Upper lobe of left lung (tissue), 4 donors: ENCODE data around the gene KLRC2.
"Not testable (repeated sequence)": the region's sequence is repeated elsewhere in the genome, so short reads cannot be mapped to it uniquely, and the experiment has no call there.

ENCODE experiments used
- CTCF ChIP-seq, 6 experiments: fragments of 450-650 bp in 4 of 6; fragments of 200-600 bp in 2 of 6; sonication (generic) in 2 of 6; IDR thresholded peaks; one replicate each; pipeline ENCODE4 v1.5.1; 2016 to 2019; ENCODE audit warnings: antibody characterized with exemption in 6 of 6
- EP300 ChIP-seq, 4 donors: sonication (generic); formaldehyde crosslinking; IDR thresholded peaks; one replicate each; pipeline ENCODE4 v1.5.1; 2017; ENCODE audit warnings: antibody characterized with exemption in 4 of 4, control low read depth in 2 of 4
- POLR2A ChIP-seq, 4 donors: fragments of 450-650 bp; IDR thresholded peaks; one replicate each; pipeline ENCODE4 v1.5.1; 2016 to 2017; ENCODE audit warnings: antibody characterized with exemption in 4 of 4, mild to moderate bottlenecking in 2 of 4
- POLR2AphosphoS5 ChIP-seq, 2 donors: sonication (generic); formaldehyde crosslinking; IDR thresholded peaks; one replicate each; pipeline ENCODE4 v1.5.1; 2017; ENCODE audit warnings: antibody characterized with exemption in 2 of 2

- not testable (repeated sequence) for TF ChIP-seq CTCF, POLR2AphosphoS5, POLR2A, EP300 (IDR thresholded peaks at IDR 0.05)
These were observed 37.0 kb upstream of the KLRC2 start for GRCh38 chr12:10472808-10473207.
